Peyer's patch (tissue), 4 donors: ENCODE data around the gene FAM20C. TPM values are rescaled to one million over a fixed set of nuclear protein-coding genes. Genes with fewer than 3 reads are reported as not detected.

Experiments used
- DNase-seq, 3 donors: peaks; one replicate each; pipeline ENCODE4 v3.0.0-alpha.2; 2017 to 2019
- H3K27ac ChIP-seq, 4 donors: fragments of 200-600 bp; sonication (generic); one replicate each; pipeline ENCODE4 v1.5.1; 2016 to 2019
- H3K27me3 ChIP-seq, 2 donors: fragments of 200-600 bp; sonication (generic); one replicate each; pipeline ENCODE4 v1.5.1; 2019
- H3K36me3 ChIP-seq, 3 donors: fragments of 200-600 bp; sonication (generic); one replicate each; pipeline ENCODE4 v1.5.1; 2016 to 2019
- H3K4me1 ChIP-seq, 4 donors: fragments of 200-600 bp; sonication (generic); one replicate each; pipeline ENCODE4 v1.5.1; 2016 to 2019
- H3K4me3 ChIP-seq, 4 donors: fragments of 200-600 bp; sonication (generic); 1 replicate in 3 of 4; 2 replicates in 1 of 4; pipeline ENCODE4 v1.5.1; 2016 to 2019; ENCODE audit warnings: mild to moderate bottlenecking in 1 of 4
- H3K9me3 ChIP-seq, 4 donors: fragments of 200-600 bp; sonication (generic); one replicate each; pipeline ENCODE4 v1.5.1; 2016 to 2019; ENCODE audit warnings: mild to moderate bottlenecking in 1 of 4
- CTCF ChIP-seq, 6 experiments: fragments of 450-650 bp in 4 of 6; fragments of 200-600 bp in 2 of 6; sonication (generic) in 1 of 6; IDR thresholded peaks; one replicate each; pipeline ENCODE4 v1.5.1; 2017 to 2019; ENCODE audit warnings: antibody characterized with exemption in 6 of 6, mild to moderate bottlenecking in 3 of 6, moderate library complexity in 1 of 6
- POLR2A ChIP-seq, 2 donors: fragments of 450-650 bp; IDR thresholded peaks; one replicate each; pipeline ENCODE4 v1.5.1; 2017; ENCODE audit warnings: antibody characterized with exemption in 2 of 2, mild to moderate bottlenecking in 2 of 2, moderate library complexity in 2 of 2
- total RNA-seq, 4 donors: library from RNA; depleted of rRNA; stranded (reverse); fragments of >200 nt; gene quantifications; one replicate each; pipeline ENCODE4 v1.1.0, GENCODE V29; 2016

Gene FAM20C
- total RNA-seq, 4 donors from 2014 or later = 46.4 to 66.0 (median 53.8) TPM

- Histone ChIP-seq H3K36me3 (peaks cover 0 to 42% (median 0%) of the 10 kb centered on the region in 3 donors), H3K27ac (no peak overlapping the region), H3K4me1 (peaks cover 0 to 8% (median 0%) of the 10 kb centered on the region in 4 donors), H3K4me3 (no peak overlapping the region), H3K9me3 (no peaks in the 10 kb centered on the region), H3K27me3 (no peaks in the 10 kb centered on the region)
- no peak for TF ChIP-seq POLR2A (IDR thresholded peaks at IDR 0.05)
- TF ChIP-seq CTCF (IDR thresholded peaks at IDR 0.05) = no peak
- no peak for DNase-seq
Measured at GRCh38 chr7:212754-213153, 20.4 kb downstream of the FAM20C start.

GRCh38 chr7:213324-213993, 21.1 kb downstream of the FAM20C start:
- no peaks in the 10 kb centered on the region for H3K27me3 ChIP-seq
- H3K9me3 ChIP-seq = no peaks in the 10 kb centered on the region
- no peak for DNase-seq
- H3K27ac ChIP-seq = no peak overlapping the region
- TF ChIP-seq CTCF (IDR thresholded peaks at IDR 0.05) (no peak), POLR2A (IDR thresholded peaks at IDR 0.05) (no peak)
- peaks cover 0 to 47% (median 0%) of the 10 kb centered on the region in 3 donors for H3K36me3 ChIP-seq
- H3K4me1 ChIP-seq = peaks cover 0 to 8% (median 0%) of the 10 kb centered on the region in 4 donors
- H3K4me3 ChIP-seq = no peak overlapping the region

- TF ChIP-seq POLR2A (IDR thresholded peaks at IDR 0.05) (no peak), CTCF (IDR thresholded peaks at IDR 0.05) (no peak)
- Histone ChIP-seq H3K27me3 (no peaks in the 10 kb centered on the region), H3K4me3 (no peak overlapping the region), H3K4me1 (peaks cover 0 to 7% (median 0%) of the 10 kb centered on the region in 4 donors), H3K36me3 (peaks cover 0 to 45% (median 0%) of the 10 kb centered on the region in 3 donors), H3K9me3 (no peaks in the 10 kb centered on the region), H3K27ac (no peak overlapping the region)
- no peak for DNase-seq
Measured at GRCh38 chr7:214410-215212, 22.2 kb downstream of the FAM20C start.

GRCh38 chr7:216360-217300, 24.3 kb downstream of the FAM20C start:
- Histone ChIP-seq H3K4me3 (no peak overlapping the region), H3K36me3 (peaks cover 0 to 31% (median 0%) of the 10 kb centered on the region in 3 donors), H3K27me3 (no peaks in the 10 kb centered on the region), H3K27ac (peak overlapping the region in 2 of 4 donors; percentile 39 to 42), H3K4me1 (peaks cover 0 to 9% (median 0%) of the 10 kb centered on the region in 4 donors), H3K9me3 (no peaks in the 10 kb centered on the region)
- DNase-seq = no peak
- TF ChIP-seq POLR2A (IDR thresholded peaks at IDR 0.05) = no peak
- no peak for TF ChIP-seq CTCF (IDR thresholded peaks at IDR 0.05)

- Histone ChIP-seq H3K27ac (no peak overlapping the region), H3K27me3 (no peaks in the 10 kb centered on the region), H3K9me3 (no peaks in the 10 kb centered on the region), H3K4me3 (no peak overlapping the region), H3K36me3 (peaks cover 0 to 20% (median 0%) of the 10 kb centered on the region in 3 donors), H3K4me1 (peaks cover 0 to 9% (median 0%) of the 10 kb centered on the region in 4 donors)
- TF ChIP-seq POLR2A (IDR thresholded peaks at IDR 0.05) = no peak
- no peak for TF ChIP-seq CTCF (IDR thresholded peaks at IDR 0.05)
- no peak for DNase-seq
Measured at GRCh38 chr7:217781-218180, 25.4 kb downstream of the FAM20C start.
